Stimulated activated CD8-positive, alpha-beta memory T cell treated with anti-CD3 and anti-CD28 coated beads, Interleukin-15, amount 100 ng/mL, for 1 hour (primary cell): Measurements from ENCODE around the gene GNAO1.

ENCODE experiments used
- DNase-seq: peaks from one replicate; pipeline ENCODE4 v3.0.0-alpha.2; 2020; ENCODE audit warnings: low read depth

Gene GNAO1

DNA sequence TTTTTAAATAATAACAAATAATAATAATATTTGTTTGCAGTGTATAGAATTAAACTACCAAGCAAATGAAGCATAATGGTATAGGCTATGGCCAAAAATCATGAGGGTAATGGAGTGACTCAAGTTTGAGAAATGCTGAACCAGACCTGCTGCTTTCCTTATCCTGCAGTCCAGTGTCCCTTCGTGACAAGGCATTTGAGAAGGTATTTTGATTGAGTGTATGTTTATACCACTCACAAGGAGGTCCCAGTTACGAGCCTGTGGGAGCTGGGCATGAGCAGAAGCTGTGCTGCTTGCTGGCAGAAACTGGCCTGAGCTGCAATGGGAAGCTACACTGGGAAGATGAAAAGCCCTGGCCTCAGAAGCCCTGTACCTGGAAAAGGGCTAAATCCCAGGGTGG lies 50.3 kb downstream of the GNAO1 start:
- DNase-seq, result no peak

DNA sequence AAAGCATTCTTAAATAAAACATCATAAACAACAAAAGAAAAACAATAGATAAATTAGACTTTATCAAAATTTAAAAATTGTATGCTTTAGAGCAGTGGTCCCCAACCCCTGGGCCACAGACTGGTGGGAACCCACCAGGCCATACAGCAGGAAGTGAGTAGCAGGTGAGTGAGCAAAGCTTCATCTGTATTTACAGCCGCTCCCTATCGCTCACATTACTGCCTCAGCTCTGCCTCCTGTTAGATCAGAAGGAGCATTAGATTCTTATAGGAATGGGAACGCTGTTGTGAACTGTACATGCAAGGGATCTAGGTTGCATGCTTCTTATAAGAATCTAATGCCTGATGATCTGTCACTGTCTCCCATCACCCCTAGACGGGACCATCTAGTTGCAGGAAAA lies 51.5 kb downstream of the GNAO1 start:
- no peak for DNase-seq

GRCh38 chr16:56244612-56245011 lies 53.3 kb downstream of the GNAO1 start:
- no peak for DNase-seq

- no peak for DNase-seq
These were observed 53.9 kb downstream of the GNAO1 start for GRCh38 chr16:56245197-56245596.

GRCh38 chr16:56246051-56246817 lies 54.9 kb downstream of the GNAO1 start:
- no peak for DNase-seq

DNA sequence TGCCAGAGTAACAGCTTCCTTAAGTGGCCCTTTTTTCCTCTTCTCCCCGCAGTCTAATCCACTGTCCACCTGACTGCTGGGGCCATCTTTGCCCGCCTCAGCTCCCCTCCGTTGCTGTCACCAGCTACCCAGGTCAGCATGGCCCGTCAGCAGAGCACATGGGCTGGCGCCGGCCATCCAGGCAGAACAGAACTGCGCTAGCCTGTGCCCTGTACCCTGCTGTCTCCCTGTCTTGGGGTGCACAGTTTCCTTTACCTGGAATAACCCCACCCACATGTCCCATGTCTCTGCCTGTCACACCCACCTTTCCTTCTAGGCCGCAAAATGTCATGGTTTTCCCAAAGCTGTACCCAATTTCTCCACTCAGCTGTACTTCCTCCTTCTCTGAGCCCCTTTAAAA lies 55.7 kb downstream of the GNAO1 start:
- no peak for DNase-seq

GRCh38 chr16:56247808-56248207 lies 56.5 kb downstream of the GNAO1 start:
- DNase-seq, result no peak

- DNase-seq, result no peak
These were observed 61.5 kb downstream of the GNAO1 start for GRCh38 chr16:56252835-56253234.

- no peak for DNase-seq
These were observed 64.6 kb downstream of the GNAO1 start for GRCh38 chr16:56255904-56256303.

GRCh38 chr16:56257239-56257638 lies 66.0 kb downstream of the GNAO1 start:
- DNase-seq, result no peak

GRCh38 chr16:56257666-56258342 lies 66.5 kb downstream of the GNAO1 start:
- no peak for DNase-seq

- no peak for DNase-seq
These were observed 67.5 kb downstream of the GNAO1 start for GRCh38 chr16:56258508-56259424.

DNA sequence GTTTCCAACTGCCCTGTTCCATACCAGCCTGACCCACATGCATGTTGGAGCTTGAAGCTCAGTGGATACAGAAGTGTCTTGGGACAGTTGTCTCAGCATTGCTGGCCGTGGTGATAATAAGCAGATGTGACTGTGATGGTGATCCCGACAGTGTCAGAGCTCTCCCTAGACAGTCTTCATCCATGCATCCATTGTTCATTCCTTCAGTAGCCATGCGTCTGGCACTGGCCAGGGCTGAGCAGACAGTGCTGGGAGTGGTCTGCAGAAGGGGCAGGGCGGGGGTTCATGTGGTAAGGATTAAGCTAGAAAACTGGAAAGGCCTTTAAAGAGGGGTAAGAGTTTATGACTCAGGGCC lies 68.1 kb downstream of the GNAO1 start:
- no peak for DNase-seq

DNA sequence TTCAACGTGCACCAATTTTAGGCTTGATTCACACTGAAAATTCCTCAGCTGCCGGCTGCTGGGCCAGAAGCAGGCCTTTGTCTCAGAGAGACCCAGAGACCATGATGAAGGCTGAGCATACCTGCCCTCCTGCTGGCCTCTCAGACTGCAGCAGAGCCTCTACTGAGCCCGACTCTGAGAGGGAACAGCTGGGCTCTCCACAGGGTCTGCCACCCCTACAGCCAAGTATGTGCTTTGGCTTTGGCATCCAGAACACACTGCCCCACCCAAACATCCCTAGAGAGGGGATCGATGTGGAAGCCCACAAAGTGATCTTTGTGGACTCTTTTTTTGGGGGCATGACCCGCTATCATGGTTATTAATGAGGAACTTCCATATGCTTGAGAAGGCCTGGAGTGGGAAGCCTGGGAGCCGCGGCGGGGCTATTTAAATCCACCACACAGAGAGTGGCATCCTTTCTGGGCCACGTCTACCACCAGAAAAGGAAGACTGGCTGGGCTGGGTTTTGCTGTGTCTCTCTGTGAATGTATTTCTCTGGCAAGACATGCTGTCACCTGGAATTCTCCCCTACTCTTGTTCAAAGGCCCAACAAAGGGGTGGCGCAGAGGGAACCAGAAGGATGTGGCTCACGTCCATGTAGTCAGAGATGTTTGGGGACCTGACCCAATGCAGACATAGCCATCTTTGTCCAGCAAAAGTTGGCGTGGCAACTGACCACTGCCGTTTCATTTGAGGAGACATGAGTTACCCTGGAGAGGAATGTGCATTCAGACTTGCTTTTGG lies 69.3 kb downstream of the GNAO1 start:
- DNase-seq, result no peak

DNA sequence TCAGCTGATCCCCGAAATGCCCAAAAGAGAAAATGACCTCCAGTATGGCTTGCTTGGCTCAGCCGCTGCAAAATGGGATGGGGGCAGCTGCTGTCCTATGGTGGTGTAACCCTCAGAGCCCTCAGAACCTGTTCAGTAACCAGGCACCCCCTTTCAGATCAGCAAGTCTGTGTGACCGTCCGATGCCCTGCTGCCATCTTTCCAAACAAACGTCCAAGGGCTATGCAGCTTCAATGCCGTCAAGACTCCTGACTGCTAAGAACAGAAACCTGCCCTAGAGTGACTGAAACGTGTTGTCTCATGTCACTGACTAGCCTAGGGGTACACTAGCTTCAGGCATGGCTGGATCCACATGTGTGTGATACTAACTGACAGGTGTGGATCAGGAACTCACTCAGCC lies 70.4 kb downstream of the GNAO1 start:
- no peak for DNase-seq

- DNase-seq, result peak; percentile 4
These were observed 70.9 kb downstream of the GNAO1 start for GRCh38 chr16:56262148-56262547.

GRCh38 chr16:56262551-56263245 lies 71.4 kb downstream of the GNAO1 start:
- DNase-seq, result no peak

DNA sequence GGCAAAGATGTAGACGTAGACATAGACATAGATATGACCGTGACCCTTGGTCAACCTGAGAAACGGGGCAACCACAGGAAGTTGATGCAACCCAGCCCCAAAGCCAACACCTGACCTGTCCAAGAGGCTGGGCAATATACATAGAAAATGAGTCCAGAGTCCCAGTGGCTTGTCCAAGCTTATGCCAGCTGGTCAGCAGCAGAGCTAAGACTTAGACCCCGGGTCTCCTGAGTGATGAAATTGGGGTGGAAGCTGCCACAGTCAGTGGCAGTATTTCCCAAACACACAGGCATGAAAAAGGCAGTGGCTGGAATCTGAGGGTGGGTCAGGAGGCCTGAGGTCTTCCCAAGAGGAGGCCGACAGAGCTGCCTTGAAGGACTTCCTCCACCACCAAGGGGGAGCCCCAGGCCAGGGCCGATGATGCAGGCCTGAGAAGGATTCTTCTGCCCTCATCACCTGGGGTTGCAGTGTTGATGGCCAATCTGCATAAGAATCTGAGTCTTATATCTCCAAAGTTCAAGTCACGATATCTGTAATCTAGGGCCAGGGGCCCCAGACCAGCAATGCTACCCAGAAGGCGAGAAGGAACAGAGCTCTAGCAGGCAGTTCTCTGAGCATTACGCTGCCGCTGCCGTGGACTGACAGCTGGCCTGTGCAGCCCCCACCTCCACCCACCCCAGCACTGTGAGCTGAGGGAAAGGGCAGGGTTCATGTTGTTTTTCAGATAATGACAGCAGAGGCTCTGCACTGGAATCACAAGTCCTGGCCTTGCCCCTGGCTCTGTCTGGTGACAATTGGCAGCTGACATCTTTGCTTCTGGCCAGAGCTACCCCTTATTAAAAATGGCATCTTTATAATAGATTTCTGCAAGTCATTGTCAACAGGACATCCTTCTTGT lies 72.7 kb downstream of the GNAO1 start:
- no peak for DNase-seq

- no peak for DNase-seq
These were observed 73.3 kb downstream of the GNAO1 start for GRCh38 chr16:56264609-56264972.

DNA sequence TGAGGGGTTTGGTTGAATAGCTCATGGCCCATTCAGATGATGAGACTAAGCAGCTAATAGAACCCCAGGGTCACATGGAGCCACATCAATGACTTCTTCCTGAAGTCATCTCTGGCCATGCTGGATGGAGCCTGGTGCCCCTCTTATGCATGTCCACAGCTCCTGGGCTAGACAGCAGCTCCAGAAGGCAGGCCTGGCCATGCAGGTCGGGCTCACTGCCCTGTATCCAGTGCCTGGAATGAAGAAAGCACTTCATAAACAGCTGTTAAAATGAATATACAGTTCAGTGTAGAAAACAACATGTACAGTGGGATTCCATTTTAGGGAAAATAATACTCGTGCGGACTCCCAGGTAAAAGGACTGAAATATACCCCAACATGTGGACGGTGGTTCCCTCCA lies 73.9 kb downstream of the GNAO1 start:
- no peak for DNase-seq
